ENCODE measurements around the gene MBD4. TPM values are rescaled to one million over a fixed set of nuclear protein-coding genes. Genes with fewer than 3 reads are reported as not detected.
A peak's percentile ranks its signal among the peaks of the same experiment; 100 is the strongest.
"Not testable (repeated sequence)": the region's sequence is repeated elsewhere in the genome, so short reads cannot be mapped to it uniquely, and the experiment has no call there.

Gene MBD4
- total RNA-seq, 1 experiment from 2014 or later: 50.9 TPM

DNA sequence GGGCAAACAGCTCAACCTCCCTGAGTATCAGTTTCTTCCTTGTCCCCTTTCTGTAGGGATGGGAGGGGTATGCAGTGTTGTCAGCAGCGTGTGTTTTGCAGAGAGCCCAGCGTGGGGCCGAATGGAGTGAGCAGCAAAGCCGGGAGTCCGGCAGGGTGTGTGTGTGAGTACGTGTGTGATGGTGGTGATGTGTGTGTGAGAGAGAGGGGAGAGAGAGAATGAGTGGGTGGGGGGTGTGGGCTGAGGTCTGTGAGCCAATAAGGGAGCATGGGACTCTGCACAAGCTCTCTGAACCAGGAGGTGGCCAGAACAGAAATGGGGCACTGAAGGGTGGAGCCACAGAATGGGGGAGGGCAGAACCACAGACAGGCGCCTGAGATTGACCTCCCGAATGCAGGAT is 44.1 kb upstream of the MBD4 start:
- Histone ChIP-seq H3K27me3 (replicated peaks; ENCODE audit: insufficient read depth, low read depth, low read length, poor library complexity) (no peaks in the 10 kb centered on the region), H3K4me3 (ENCODE audit: low read depth, low read length, poor library complexity, severe bottlenecking) (no peak overlapping the region), H3K9me3 (ENCODE audit: low read depth, low read length, poor library complexity, severe bottlenecking) (no peaks in the 10 kb centered on the region), H3K4me1 (ENCODE audit: insufficient read depth, low read length, poor library complexity, severe bottlenecking) (no peaks in the 10 kb centered on the region), H3K27ac (ENCODE audit: low read depth, low read length, poor library complexity, severe bottlenecking) (no peak overlapping the region), H3K36me3 (ENCODE audit: insufficient read depth, low read length, poor library complexity, severe bottlenecking) (peaks cover 13% of the 10 kb centered on the region)
- ChIA-PET POLR2A (ENCODE audit: low non-redundant PET) (no interaction called here), CTCF (no interaction called here)
- intact Hi-C loops (cut with micrococcal nuclease; ENCODE audit: unreplicated experiment): loop anchor here (10.0 kb wide), 1 partner anchor 611 kb away; no protein-coding TSS in a partner anchor
- no TSS peak for BruUV-seq (replicated peaks)
- no peak for DNase-seq (ENCODE audit: low spot score)
- TF ChIP-seq, protein P1, sequence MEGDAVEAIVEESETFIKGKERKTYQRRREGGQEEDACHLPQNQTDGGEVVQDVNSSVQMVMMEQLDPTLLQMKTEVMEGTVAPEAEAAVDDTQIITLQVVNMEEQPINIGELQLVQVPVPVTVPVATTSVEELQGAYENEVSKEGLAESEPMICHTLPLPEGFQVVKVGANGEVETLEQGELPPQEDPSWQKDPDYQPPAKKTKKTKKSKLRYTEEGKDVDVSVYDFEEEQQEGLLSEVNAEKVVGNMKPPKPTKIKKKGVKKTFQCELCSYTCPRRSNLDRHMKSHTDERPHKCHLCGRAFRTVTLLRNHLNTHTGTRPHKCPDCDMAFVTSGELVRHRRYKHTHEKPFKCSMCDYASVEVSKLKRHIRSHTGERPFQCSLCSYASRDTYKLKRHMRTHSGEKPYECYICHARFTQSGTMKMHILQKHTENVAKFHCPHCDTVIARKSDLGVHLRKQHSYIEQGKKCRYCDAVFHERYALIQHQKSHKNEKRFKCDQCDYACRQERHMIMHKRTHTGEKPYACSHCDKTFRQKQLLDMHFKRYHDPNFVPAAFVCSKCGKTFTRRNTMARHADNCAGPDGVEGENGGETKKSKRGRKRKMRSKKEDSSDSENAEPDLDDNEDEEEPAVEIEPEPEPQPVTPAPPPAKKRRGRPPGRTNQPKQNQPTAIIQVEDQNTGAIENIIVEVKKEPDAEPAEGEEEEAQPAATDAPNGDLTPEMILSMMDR (conservative IDR thresholded peaks at IDR 0.05; ENCODE audit: low read depth, low read length): no peak
- no peak for TF ChIP-seq EZH2 (IDR thresholded peaks at IDR 0.05; ENCODE audit: borderline replicate concordance, low read depth, low read length, poor library complexity, severe bottlenecking)

DNA sequence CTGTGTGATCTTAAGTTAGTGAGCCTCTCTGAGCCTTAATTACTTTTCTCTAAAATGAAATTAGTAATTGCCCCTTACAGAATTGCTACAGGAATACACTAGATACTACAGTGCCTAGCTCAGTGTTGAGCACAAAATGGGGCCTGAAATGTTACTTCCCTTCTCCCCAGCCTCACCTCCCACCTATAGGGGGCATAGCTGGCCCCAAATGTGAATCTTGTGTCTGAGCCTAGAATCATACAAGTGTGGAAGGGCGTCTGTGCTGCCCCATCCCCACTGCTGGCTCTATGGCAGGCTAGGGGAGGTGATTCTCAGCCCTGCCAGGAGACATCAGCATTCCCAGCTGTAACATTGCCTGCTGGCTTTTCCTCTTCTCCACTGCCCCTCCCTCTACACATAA is 43.0 kb upstream of the MBD4 start:
- no peaks in the 10 kb centered on the region for H3K27me3 ChIP-seq (replicated peaks; ENCODE audit: insufficient read depth, low read depth, low read length, poor library complexity)
- BruUV-seq (replicated peaks): no TSS peak
- POLR2A ChIA-PET (ENCODE audit: low non-redundant PET): interaction anchor here (0.5 kb wide), 1 partner anchor 74 kb away, joined by 3 read pairs; no protein-coding TSS in a partner anchor
- H3K4me1 ChIP-seq (ENCODE audit: insufficient read depth, low read length, poor library complexity, severe bottlenecking): no peaks in the 10 kb centered on the region
- TF ChIP-seq, protein P1 (conservative IDR thresholded peaks at IDR 0.05; ENCODE audit: low read depth, low read length): peak; percentile 43
- TF ChIP-seq EZH2 (IDR thresholded peaks at IDR 0.05; ENCODE audit: borderline replicate concordance, low read depth, low read length, poor library complexity, severe bottlenecking): no peak
- no peak overlapping the region for H3K27ac ChIP-seq (ENCODE audit: low read depth, low read length, poor library complexity, severe bottlenecking)
- peak; percentile 24 for DNase-seq (ENCODE audit: low spot score)
- peaks cover 17% of the 10 kb centered on the region for H3K36me3 ChIP-seq (ENCODE audit: insufficient read depth, low read length, poor library complexity, severe bottlenecking)
- intact Hi-C loops (cut with micrococcal nuclease; ENCODE audit: unreplicated experiment): loop anchor here (10.0 kb wide), 1 partner anchor 612 kb away; no protein-coding TSS in a partner anchor
- CTCF ChIA-PET: no interaction called here
- H3K9me3 ChIP-seq (ENCODE audit: low read depth, low read length, poor library complexity, severe bottlenecking): no peaks in the 10 kb centered on the region
- H3K4me3 ChIP-seq (ENCODE audit: low read depth, low read length, poor library complexity, severe bottlenecking): no peak overlapping the region

DNA sequence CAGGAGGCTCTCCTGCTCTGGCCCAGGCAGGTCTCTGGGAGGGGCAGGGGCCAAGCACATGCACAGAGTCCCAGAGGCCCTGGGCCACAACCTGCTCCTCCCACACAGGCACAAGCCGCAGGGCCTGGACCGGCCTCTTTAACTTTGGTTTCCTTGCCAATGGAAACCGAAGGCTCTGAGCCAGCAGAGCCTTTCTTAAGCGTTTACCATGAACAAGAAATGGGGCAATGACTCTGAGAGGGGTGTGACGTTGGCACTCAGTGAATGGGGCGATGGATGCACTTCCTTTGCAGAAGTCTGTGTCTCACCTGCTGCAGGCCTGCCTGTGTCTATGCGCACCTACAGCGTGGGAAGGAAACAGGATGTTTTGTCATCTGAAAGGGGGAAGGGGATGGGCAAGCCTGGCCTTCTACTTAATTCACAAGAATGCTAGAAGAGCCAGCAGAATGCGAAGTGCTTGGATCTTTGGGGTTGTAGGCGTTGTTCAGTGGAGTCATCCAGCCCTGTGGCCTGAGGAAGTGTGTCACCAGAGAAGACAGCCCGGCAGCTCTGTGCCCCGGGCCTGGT is 42.1 kb upstream of the MBD4 start:
- DNase-seq (ENCODE audit: low spot score): no peak
- no peaks in the 10 kb centered on the region for H3K27me3 ChIP-seq (replicated peaks; ENCODE audit: insufficient read depth, low read depth, low read length, poor library complexity)
- no TSS peak for BruUV-seq (replicated peaks)
- no peak overlapping the region for H3K4me3 ChIP-seq (ENCODE audit: low read depth, low read length, poor library complexity, severe bottlenecking)
- no peak overlapping the region for H3K27ac ChIP-seq (ENCODE audit: low read depth, low read length, poor library complexity, severe bottlenecking)
- CTCF ChIA-PET: no interaction called here
- TF ChIP-seq, protein P1 (conservative IDR thresholded peaks at IDR 0.05; ENCODE audit: low read depth, low read length): no peak
- no peak for TF ChIP-seq EZH2 (IDR thresholded peaks at IDR 0.05; ENCODE audit: borderline replicate concordance, low read depth, low read length, poor library complexity, severe bottlenecking)
- H3K36me3 ChIP-seq (ENCODE audit: insufficient read depth, low read length, poor library complexity, severe bottlenecking): peaks cover 21% of the 10 kb centered on the region
- POLR2A ChIA-PET (ENCODE audit: low non-redundant PET): no interaction called here
- H3K4me1 ChIP-seq (ENCODE audit: insufficient read depth, low read length, poor library complexity, severe bottlenecking): no peaks in the 10 kb centered on the region
- H3K9me3 ChIP-seq (ENCODE audit: low read depth, low read length, poor library complexity, severe bottlenecking): no peaks in the 10 kb centered on the region
- intact Hi-C loops (cut with micrococcal nuclease; ENCODE audit: unreplicated experiment): loop anchor here (10.0 kb wide), 1 partner anchor 613 kb away; no protein-coding TSS in a partner anchor

DNA sequence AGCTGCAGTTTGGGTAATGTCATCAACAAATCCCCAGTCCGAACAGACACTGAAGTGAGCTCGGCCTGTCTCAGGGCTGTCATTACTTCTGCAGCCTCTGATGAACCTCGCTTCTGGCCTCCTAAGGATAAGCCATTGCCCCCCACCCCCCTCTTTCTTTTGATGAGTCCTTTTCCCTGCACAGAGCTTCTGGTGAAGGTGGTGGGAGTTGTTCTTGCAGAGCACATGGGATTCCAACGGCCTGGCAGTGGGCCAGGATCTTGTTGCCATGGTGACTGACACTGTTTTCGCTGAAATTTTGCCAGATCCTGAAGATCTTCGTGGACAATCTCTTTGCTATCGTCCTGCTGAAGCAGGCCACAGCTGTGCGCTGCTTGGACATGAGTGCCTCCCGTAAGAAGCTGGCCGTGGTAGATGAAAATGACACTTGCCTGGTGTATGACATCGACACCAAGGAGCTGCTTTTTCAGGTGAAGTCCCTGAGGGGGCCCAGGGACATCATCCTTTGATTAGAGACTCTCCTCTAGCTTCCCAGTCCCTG is 41.5 kb upstream of the MBD4 start:
- peak; percentile 8 for DNase-seq (ENCODE audit: low spot score)
- POLR2A ChIA-PET (ENCODE audit: low non-redundant PET); H3K27ac ChIP-seq (ENCODE audit: low read depth, low read length, poor library complexity, severe bottlenecking); H3K27me3 ChIP-seq (replicated peaks; ENCODE audit: insufficient read depth, low read depth, low read length, poor library complexity); H3K9me3 ChIP-seq (ENCODE audit: low read depth, low read length, poor library complexity, severe bottlenecking); H3K4me3 ChIP-seq (ENCODE audit: low read depth, low read length, poor library complexity, severe bottlenecking); H3K4me1 ChIP-seq (ENCODE audit: insufficient read depth, low read length, poor library complexity, severe bottlenecking); CTCF ChIA-PET; BruUV-seq (replicated peaks): not testable (repeated sequence)
- intact Hi-C loops (cut with micrococcal nuclease; ENCODE audit: unreplicated experiment): loop anchor here (10.0 kb wide), 1 partner anchor 614 kb away; no protein-coding TSS in a partner anchor
- H3K36me3 ChIP-seq (ENCODE audit: insufficient read depth, low read length, poor library complexity, severe bottlenecking): peaks cover 21% of the 10 kb centered on the region
